Measurements from ENCODE around the gene ABCF2.
A peak's percentile ranks its signal among the peaks of the same experiment; 100 is the strongest.

ABCF2 gene

GRCh38 chr7:151172273-151173141 lies 54.5 kb downstream of the ABCF2 start:
- H2AFZ ChIP-seq (ENCODE audit: low read depth, low read length), result no peak overlapping the region
- no peak overlapping the region for H4K91ac ChIP-seq (ENCODE audit: low read length)
- no peak overlapping the region for H3K27ac ChIP-seq (ENCODE audit: low read length, poor library complexity, severe bottlenecking)
- no peaks in the 10 kb centered on the region for H3K36me3 ChIP-seq (ENCODE audit: control insufficient read depth in 1 of 2, insufficient read depth in 2 of 2, low read depth in 1 of 2, low read length in 2 of 2)
- H3K23ac ChIP-seq (ENCODE audit: low read length in 2 of 2), result no peak overlapping the region
- H3K4ac ChIP-seq (ENCODE audit: low read depth in 1 of 2, low read length in 2 of 2), result no peak overlapping the region
- H3K9me3 ChIP-seq (ENCODE audit: control insufficient read depth, low read length), result no peaks in the 10 kb centered on the region
- no peak overlapping the region for H2BK120ac ChIP-seq (ENCODE audit: low read depth, low read length)
- H2AK5ac ChIP-seq (ENCODE audit: low read length, severe bottlenecking), result no peak overlapping the region
- H3K18ac ChIP-seq (ENCODE audit: low read depth in 1 of 2, low read length in 2 of 2), result no peak overlapping the region
- no peak overlapping the region for H3K4me3 ChIP-seq (ENCODE audit: insufficient read depth in 1 of 2, low read depth in 1 of 2, low read length in 2 of 2)
- no peaks in the 10 kb centered on the region for H3K79me1 ChIP-seq (replicated peaks; ENCODE audit: low read length, poor library complexity, severe bottlenecking)
- peaks cover 73 to 87% of the 10 kb centered on the region in 2 experiments for H3K27me3 ChIP-seq (ENCODE audit: control insufficient read depth in 1 of 2, insufficient read depth in 1 of 2, low read length in 2 of 2)
- 29% methylated on average over 42 of the region's 42 CpGs for WGBS
- H3K14ac ChIP-seq (ENCODE audit: low read length in 2 of 2), result no peak overlapping the region
- no peak overlapping the region for H3K4me2 ChIP-seq (ENCODE audit: low read length, poor library complexity, severe bottlenecking)
- H4K8ac ChIP-seq (ENCODE audit: low read length), result no peak overlapping the region
- peak; percentile 69 for DNase-seq
- no peak overlapping the region for H2BK5ac ChIP-seq (ENCODE audit: low read depth, low read length, poor library complexity, severe bottlenecking)
- peaks cover 8% of the 10 kb centered on the region for H3K4me1 ChIP-seq (ENCODE audit: control insufficient read depth, insufficient read depth, low read depth, low read length)
- no peak overlapping the region for H2BK15ac ChIP-seq (ENCODE audit: low read depth, poor library complexity, severe bottlenecking)
- no peak overlapping the region for H2BK12ac ChIP-seq (ENCODE audit: low read length in 2 of 2)
- no peak overlapping the region for H3K9ac ChIP-seq (ENCODE audit: low read length)

- no peaks in the 10 kb centered on the region for H3K9me3 ChIP-seq (ENCODE audit: control insufficient read depth, low read length)
- H3K27me3 ChIP-seq (ENCODE audit: control insufficient read depth in 1 of 2, insufficient read depth in 1 of 2, low read length in 2 of 2), result peaks cover 75 to 92% of the 10 kb centered on the region in 2 experiments
- H2AFZ ChIP-seq (ENCODE audit: low read depth, low read length), result no peak overlapping the region
- WGBS, result 28% methylated on average over 10 of the region's 10 CpGs
- H2BK5ac ChIP-seq (ENCODE audit: low read depth, low read length, poor library complexity, severe bottlenecking), result no peak overlapping the region
- H3K4me1 ChIP-seq (ENCODE audit: control insufficient read depth, insufficient read depth, low read depth, low read length), result peaks cover 16% of the 10 kb centered on the region
- no peaks in the 10 kb centered on the region for H3K79me1 ChIP-seq (replicated peaks; ENCODE audit: low read length, poor library complexity, severe bottlenecking)
- H2BK15ac ChIP-seq (ENCODE audit: low read depth, poor library complexity, severe bottlenecking), result no peak overlapping the region
- H3K4me3 ChIP-seq (ENCODE audit: insufficient read depth in 1 of 2, low read depth in 1 of 2, low read length in 2 of 2), result no peak overlapping the region
- H4K91ac ChIP-seq (ENCODE audit: low read length), result no peak overlapping the region
- H2AK5ac ChIP-seq (ENCODE audit: low read length, severe bottlenecking), result no peak overlapping the region
- H3K36me3 ChIP-seq (ENCODE audit: control insufficient read depth in 1 of 2, insufficient read depth in 2 of 2, low read depth in 1 of 2, low read length in 2 of 2), result no peaks in the 10 kb centered on the region
- H3K9ac ChIP-seq (ENCODE audit: low read length), result no peak overlapping the region
- no peak for DNase-seq
- H2BK12ac ChIP-seq (ENCODE audit: low read length in 2 of 2), result no peak overlapping the region
- no peak overlapping the region for H3K14ac ChIP-seq (ENCODE audit: low read length in 2 of 2)
- no peak overlapping the region for H3K18ac ChIP-seq (ENCODE audit: low read depth in 1 of 2, low read length in 2 of 2)
- H3K23ac ChIP-seq (ENCODE audit: low read length in 2 of 2), result no peak overlapping the region
- no peak overlapping the region for H3K4ac ChIP-seq (ENCODE audit: low read depth in 1 of 2, low read length in 2 of 2)
- no peak overlapping the region for H3K27ac ChIP-seq (ENCODE audit: low read length, poor library complexity, severe bottlenecking)
- no peak overlapping the region for H2BK120ac ChIP-seq (ENCODE audit: low read depth, low read length)
- no peak overlapping the region for H3K4me2 ChIP-seq (ENCODE audit: low read length, poor library complexity, severe bottlenecking)
- no peak overlapping the region for H4K8ac ChIP-seq (ENCODE audit: low read length)
Measured at GRCh38 chr7:151168787-151169162, 58.2 kb downstream of the ABCF2 start.

- H3K9ac ChIP-seq (ENCODE audit: low read length), result no peak overlapping the region
- peaks cover 16% of the 10 kb centered on the region for H3K4me1 ChIP-seq (ENCODE audit: control insufficient read depth, insufficient read depth, low read depth, low read length)
- no peak overlapping the region for H2BK120ac ChIP-seq (ENCODE audit: low read depth, low read length)
- no peak overlapping the region for H3K27ac ChIP-seq (ENCODE audit: low read length, poor library complexity, severe bottlenecking)
- H3K9me3 ChIP-seq (ENCODE audit: control insufficient read depth, low read length), result no peaks in the 10 kb centered on the region
- H3K36me3 ChIP-seq (ENCODE audit: control insufficient read depth in 1 of 2, insufficient read depth in 2 of 2, low read depth in 1 of 2, low read length in 2 of 2), result no peaks in the 10 kb centered on the region
- H3K18ac ChIP-seq (ENCODE audit: low read depth in 1 of 2, low read length in 2 of 2), result no peak overlapping the region
- no peak overlapping the region for H2BK5ac ChIP-seq (ENCODE audit: low read depth, low read length, poor library complexity, severe bottlenecking)
- whole genome bisulfite sequencing, result 3% methylated on average over 43 of the region's 52 CpGs
- no peaks in the 10 kb centered on the region for H3K79me1 ChIP-seq (replicated peaks; ENCODE audit: low read length, poor library complexity, severe bottlenecking)
- peak overlapping the region; percentile 33 to 44 for H3K4me3 ChIP-seq (ENCODE audit: insufficient read depth in 1 of 2, low read depth in 1 of 2, low read length in 2 of 2)
- no peak overlapping the region for H3K4ac ChIP-seq (ENCODE audit: low read depth in 1 of 2, low read length in 2 of 2)
- H2AK5ac ChIP-seq (ENCODE audit: low read length, severe bottlenecking), result no peak overlapping the region
- H4K8ac ChIP-seq (ENCODE audit: low read length), result no peak overlapping the region
- peaks cover 71 to 88% of the 10 kb centered on the region in 2 experiments for H3K27me3 ChIP-seq (ENCODE audit: control insufficient read depth in 1 of 2, insufficient read depth in 1 of 2, low read length in 2 of 2)
- H3K4me2 ChIP-seq (ENCODE audit: low read length, poor library complexity, severe bottlenecking), result peak overlapping the region; percentile 90
- H3K23ac ChIP-seq (ENCODE audit: low read length in 2 of 2), result peak overlapping the region in 1 of 2 experiments; percentile 23
- no peak for DNase-seq
- H3K14ac ChIP-seq (ENCODE audit: low read length in 2 of 2), result no peak overlapping the region
- H2BK12ac ChIP-seq (ENCODE audit: low read length in 2 of 2), result no peak overlapping the region
- H2AFZ ChIP-seq (ENCODE audit: low read depth, low read length), result no peak overlapping the region
- no peak overlapping the region for H2BK15ac ChIP-seq (ENCODE audit: low read depth, poor library complexity, severe bottlenecking)
- H4K91ac ChIP-seq (ENCODE audit: low read length), result no peak overlapping the region
Measured at GRCh38 chr7:151168003-151168786, 58.8 kb downstream of the ABCF2 start.
